SK-N-SH (cell line): ENCODE results near the gene UBE2D1. TPM values are rescaled to one million over a fixed set of nuclear protein-coding genes. Genes with fewer than 3 reads are reported as not detected.

Experiments
- CTCF ChIA-PET: fragments of 300-600, 350-600 bp; formaldehyde crosslinking; extraction: SDS; loops from one replicate; lab custom pipeline; 2021; lab: Yijun Ruan, JAX
- POLR2A ChIA-PET: fragments of 350-600 bp; sonication (Branson Sonifier 250); formaldehyde crosslinking; extraction: SDS; loops from one replicate; lab custom pipeline; 2020; ENCODE audit warnings: antibody characterized with exemption, inconsistent platforms; lab: Yijun Ruan, JAX
- DNase-seq: peaks from one replicate; pipeline ENCODE4 v3.0.0; 2012
- H2AFZ ChIP-seq: fragments of 200-600 bp; sonication (generic); 2 replicates; pipeline ENCODE4 v1.8.1; 2016; ENCODE audit warnings: antibody characterized with exemption, mild to moderate bottlenecking, low read depth
- H3F3A ChIP-seq: fragments of 200-600 bp; sonication (generic); replicated peaks from 2 replicates; pipeline ENCODE3; 2016; ENCODE audit warnings: antibody characterized with exemption, mild to moderate bottlenecking; ENCODE audit not compliant: insufficient read depth
- H3K27ac ChIP-seq, 2 experiments: fragments of 200-500 bp in 1 of 2; fragments of 200-600 bp in 1 of 2; sonication (Bioruptor generic) in 1 of 2; sonication (generic), shearing (Covaris generic) in 1 of 2; 2 replicates each; pipeline versions ENCODE4 v1.5.1 to v1.6.1; 2014 to 2016; ENCODE audit warnings: low read depth in 2 of 2, inconsistent platforms in 1 of 2, low read length in 1 of 2, mild to moderate bottlenecking in 1 of 2, mixed read lengths in 1 of 2
- H3K27me3 ChIP-seq: fragments of 200-600 bp; sonication (generic), shearing (Covaris generic); 2 replicates; pipeline ENCODE4 v1.6.1; 2016; ENCODE audit warnings: mixed run types; ENCODE audit not compliant: insufficient read depth
- H3K36me3 ChIP-seq, 2 experiments: fragments of 200-500 bp in 1 of 2; fragments of 200-600 bp in 1 of 2; sonication (Bioruptor generic) in 1 of 2; sonication (generic) in 1 of 2; replicated peaks in 1 of 2; 2 replicates each; pipeline versions ENCODE3 to v1.5.1; 2014 to 2016; ENCODE audit warnings: low read length in 1 of 2, mild to moderate bottlenecking in 1 of 2; ENCODE audit not compliant: insufficient read depth in 2 of 2, control insufficient read depth in 1 of 2
- H3K4me1 ChIP-seq, 2 experiments: fragments of 200-500 bp in 1 of 2; fragments of 200-600 bp in 1 of 2; sonication (Bioruptor generic) in 1 of 2; sonication (generic), shearing (Covaris generic) in 1 of 2; 2 replicates each; pipeline versions ENCODE4 v1.5.1 to v1.6.1; 2014 to 2016; ENCODE audit warnings: low read depth in 1 of 2, low read length in 1 of 2, mixed run types in 1 of 2; ENCODE audit not compliant: insufficient read depth in 2 of 2, control insufficient read depth in 1 of 2
- H3K4me2 ChIP-seq: fragments of 200-600 bp; sonication (generic), shearing (Covaris generic); 2 replicates; pipeline ENCODE4 v1.6.1; 2017; ENCODE audit warnings: mixed run types
- H3K4me3 ChIP-seq, 2 experiments: fragments of 200-500 bp in 1 of 2; fragments of 200-600 bp in 1 of 2; sonication (Bioruptor generic) in 1 of 2; sonication (generic), shearing (Covaris generic) in 1 of 2; 2 replicates each; pipeline versions ENCODE4 v1.5.1 to v1.8.1; 2014 to 2016; ENCODE audit warnings: low read depth in 2 of 2, inconsistent platforms in 1 of 2, low read length in 1 of 2, mild to moderate bottlenecking in 1 of 2, mixed read lengths in 1 of 2, moderate library complexity in 1 of 2
- H3K79me2 ChIP-seq: fragments of 200-600 bp; sonication (generic); 2 replicates; pipeline ENCODE4 v1.8.1; 2017; ENCODE audit warnings: mild to moderate bottlenecking; ENCODE audit not compliant: insufficient read depth
- H3K9ac ChIP-seq: fragments of 200-600 bp; sonication (generic); 2 replicates; pipeline ENCODE4 v1.6.1; 2017; ENCODE audit warnings: mixed run types
- H3K9me2 ChIP-seq: fragments of 200-600 bp; sonication (generic); 2 replicates; pipeline ENCODE4 v1.6.1; 2017; ENCODE audit warnings: mixed run types
- H3K9me3 ChIP-seq: fragments of 200-600 bp; sonication (generic); 2 replicates; pipeline ENCODE4 v1.6.1; 2017; ENCODE audit warnings: mixed run types, mild to moderate bottlenecking, moderate library complexity
- H4K20me1 ChIP-seq: fragments of 200-600 bp; sonication (generic); 2 replicates; pipeline ENCODE4 v1.6.1; 2017; ENCODE audit warnings: mild to moderate bottlenecking, mixed run types; ENCODE audit not compliant: insufficient read depth
- CHD2 ChIP-seq: fragments of 150-350 bp; IDR thresholded peaks from 2 replicates; pipeline ENCODE4 v1.6.1; 2018; ENCODE audit warnings: low read length; ENCODE audit not compliant: partially characterized antibody
- ELF1 ChIP-seq: IDR thresholded peaks from 2 replicates; pipeline ENCODE4 v1.4.0; 2012
- EP300 ChIP-seq, 2 experiments: IDR thresholded peaks; 2 replicates each; pipeline versions ENCODE4 v1.4.0 to v1.6.1; 2012; ENCODE audit warnings: borderline replicate concordance in 1 of 2, low read depth in 1 of 2, low read length in 1 of 2
- EZH2phosphoT487 ChIP-seq: fragments of 200-600 bp; sonication (generic); IDR thresholded peaks from 2 replicates; pipeline ENCODE4 v1.6.1; 2017; ENCODE audit warnings: low read depth, mixed run types, mild to moderate bottlenecking, antibody characterized with exemption, moderate library complexity, borderline replicate concordance
- FOSL2 ChIP-seq: IDR thresholded peaks from 2 replicates; pipeline ENCODE4 v1.4.0; 2012; ENCODE audit warnings: low read depth, mild to moderate bottlenecking, moderate library complexity, borderline replicate concordance
- FOXJ3 ChIP-seq: sonication (generic); formaldehyde crosslinking; IDR thresholded peaks from 2 replicates; pipeline ENCODE4 v1.5.1; 2020; ENCODE audit warnings: mild to moderate bottlenecking, missing genetic modification reagents
- GATA2 ChIP-seq: sonication (generic); formaldehyde crosslinking; IDR thresholded peaks from 2 replicates; pipeline ENCODE4 v1.5.0; 2020; ENCODE audit warnings: mild to moderate bottlenecking, missing genetic modification reagents
- MEF2A ChIP-seq: IDR thresholded peaks from 2 replicates; pipeline ENCODE4 v1.4.0; 2012; ENCODE audit warnings: low read depth, borderline replicate concordance
- NRF1 ChIP-seq: IDR thresholded peaks from 2 replicates; pipeline ENCODE4 v1.6.1; 2012; ENCODE audit warnings: low read depth, mild to moderate bottlenecking, low read length
- RAD21 ChIP-seq: IDR thresholded peaks from 2 replicates; pipeline ENCODE4 v1.6.1; 2012; ENCODE audit warnings: mild to moderate bottlenecking, low read length
- REST ChIP-seq: IDR thresholded peaks from 2 replicates; pipeline ENCODE4 v1.6.1; 2012; ENCODE audit warnings: mild to moderate bottlenecking, low read depth, low read length, moderate library complexity
- RXRA ChIP-seq: IDR thresholded peaks from 2 replicates; pipeline ENCODE4 v1.4.0; 2012; ENCODE audit warnings: low read depth, mild to moderate bottlenecking, borderline replicate concordance
- SMC3 ChIP-seq: IDR thresholded peaks from 2 replicates; pipeline ENCODE4 v1.6.1; 2012; ENCODE audit warnings: low read depth, low read length, improper control_type of control experiment
- TAF1 ChIP-seq: IDR thresholded peaks from 2 replicates; pipeline ENCODE4 v1.6.1; 2012; ENCODE audit warnings: low read depth, mild to moderate bottlenecking, low read length, moderate library complexity, borderline replicate concordance
- TCF12 ChIP-seq: IDR thresholded peaks from 2 replicates; pipeline ENCODE4 v1.4.0; 2012
- WGBS: methylation state at CpG from one replicate; pipeline ENCODE4 v1.1.6; 2017; ENCODE audit warnings: low lambda C conversion rate; 5-methylcytosine and 5-hydroxymethylcytosine counted together
- polyA plus RNA-seq, 3 experiments: library from polyadenylated mRNA; depleted of rRNA; stranded (reverse); fragments of >200 nt; gene quantifications; 2 replicates each; pipeline ENCODE4 v1.2.3, GENCODE V29; 2012

UBE2D1 gene
- polyA plus RNA-seq, 1 of the 3 experiments (the other 2 are of a cell fraction) = 8.7 TPM

DNA sequence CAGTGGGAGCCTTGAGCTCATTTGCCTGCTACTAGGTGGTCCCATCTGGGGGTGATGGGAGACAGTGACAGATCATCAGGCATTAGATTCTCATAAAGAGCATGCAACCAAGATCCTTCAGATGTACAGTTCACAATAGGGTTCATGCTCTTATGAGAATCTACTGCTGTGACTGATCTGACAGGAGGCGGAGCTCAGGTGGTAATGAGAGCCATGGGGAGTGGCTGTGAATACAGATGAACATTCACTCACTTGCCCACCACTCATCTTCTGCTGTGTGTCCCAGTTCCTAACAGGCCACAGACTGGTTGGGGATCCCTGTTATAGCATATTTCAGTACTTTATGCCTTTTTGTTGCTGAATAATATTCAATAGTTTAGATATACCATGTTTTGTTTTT, 6.6 kb upstream of the UBE2D1 start:
- no peaks in the 10 kb centered on the region; the same call in 1 of the 2 replicates for H3K27me3 ChIP-seq
- no peak overlapping the region for H3K27ac ChIP-seq
- no peaks in the 10 kb centered on the region for H3K36me3 ChIP-seq
- no peak overlapping the region for H3K4me2 ChIP-seq
- H3K9me2 ChIP-seq = no peaks in the 10 kb centered on the region
- H3K9me3 ChIP-seq = no peaks in the 10 kb centered on the region
- H4K20me1 ChIP-seq = no peaks in the 10 kb centered on the region
- 67% methylated on average over 1 of the region's 1 CpG for WGBS
- no peaks in the 10 kb centered on the region for H3F3A ChIP-seq
- no peaks in the 10 kb centered on the region for H3K4me1 ChIP-seq
- TF ChIP-seq CHD2 (no peak), ELF1 (no peak), GATA2 (CRISPR knock-in tag) (no peak), RXRA (no peak), MEF2A (no peak), FOXJ3 (CRISPR knock-in tag) (no peak), TAF1 (no peak), NRF1 (no peak), REST (no peak), SMC3 (no peak), FOSL2 (no peak), TCF12 (no peak), RAD21 (no peak), EP300 (IDR thresholded peaks at IDR 0.05; ENCODE audit: borderline replicate concordance in 1 of 2, low read depth in 1 of 2, low read length in 1 of 2) (no peak), EZH2phosphoT487 (no peak)
- POLR2A ChIA-PET = no interaction called here
- H3K79me2 ChIP-seq = no peaks in the 10 kb centered on the region
- H3K9ac ChIP-seq = no peak overlapping the region
- no peak for DNase-seq
- H3K4me3 ChIP-seq = no peak overlapping the region
- CTCF ChIA-PET = interaction anchor here (1.0 kb wide), 1 partner anchor 29 kb away, joined by 3 read pairs; no protein-coding TSS in a partner anchor
- H2AFZ ChIP-seq = no peak overlapping the region

DNA sequence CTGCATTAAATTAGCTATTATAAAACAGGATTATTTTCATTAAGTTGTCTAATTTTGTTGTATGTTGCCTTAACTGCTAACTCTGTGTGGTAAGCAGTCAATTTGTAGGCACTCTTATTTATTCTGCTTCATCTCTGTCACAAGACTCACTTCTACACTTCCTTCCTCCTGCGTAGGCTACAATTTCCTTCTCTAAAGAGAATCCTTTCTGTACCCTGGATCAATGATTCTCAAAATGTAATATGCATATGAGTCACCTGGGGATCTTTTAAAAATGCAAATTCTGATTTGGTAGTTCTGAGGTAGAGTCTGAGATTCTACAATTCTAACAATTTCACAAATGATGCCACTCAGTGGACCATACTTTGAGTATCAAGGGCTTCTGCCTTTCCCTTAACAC, 4.4 kb upstream of the UBE2D1 start:
- no peaks in the 10 kb centered on the region for H4K20me1 ChIP-seq
- H3K9me3 ChIP-seq = no peaks in the 10 kb centered on the region
- DNase-seq = no peak
- no peaks in the 10 kb centered on the region for H3K4me1 ChIP-seq
- H3K27ac ChIP-seq = no peak overlapping the region
- H3F3A ChIP-seq = no peaks in the 10 kb centered on the region
- ChIA-PET POLR2A (no interaction called here), CTCF (no interaction called here)
- no peak overlapping the region for H2AFZ ChIP-seq
- H3K36me3 ChIP-seq = no peaks in the 10 kb centered on the region
- no peak overlapping the region for H3K4me2 ChIP-seq
- H3K9ac ChIP-seq = no peak overlapping the region
- WGBS = 85% methylated on average over 1 of the region's 1 CpG
- no peak overlapping the region for H3K4me3 ChIP-seq
- H3K9me2 ChIP-seq = no peaks in the 10 kb centered on the region
- no peaks in the 10 kb centered on the region; the same call in 1 of the 2 replicates for H3K27me3 ChIP-seq
- peaks cover 5% of the 10 kb centered on the region; the same call in 1 of the 2 replicates for H3K79me2 ChIP-seq
- TF ChIP-seq FOXJ3 (CRISPR knock-in tag) (no peak), RAD21 (no peak), EP300 (IDR thresholded peaks at IDR 0.05; ENCODE audit: borderline replicate concordance in 1 of 2, low read depth in 1 of 2, low read length in 1 of 2) (no peak)
